Mucosa of rectum (tissue), 2 donors: ENCODE results near the gene STX18.

ENCODE experiments used
- H3K27ac ChIP-seq, 2 donors: one replicate each; pipeline ENCODE4 v1.7.0; 2013; ENCODE audit warnings: inconsistent platforms in 2 of 2, low read depth in 2 of 2, low read length in 2 of 2
- H3K27me3 ChIP-seq, 2 donors: one replicate each; pipeline ENCODE4 v1.7.0; 2013; ENCODE audit warnings: low read length in 2 of 2; ENCODE audit not compliant: control insufficient read depth in 2 of 2, insufficient read depth in 2 of 2
- H3K36me3 ChIP-seq, 2 donors: one replicate each; pipeline ENCODE4 v1.7.0; 2013; ENCODE audit warnings: low read length in 2 of 2; ENCODE audit not compliant: control insufficient read depth in 2 of 2, insufficient read depth in 2 of 2
- H3K4me1 ChIP-seq, 2 donors: one replicate each; pipeline ENCODE4 v1.7.0; 2013; ENCODE audit warnings: low read length in 2 of 2, mild to moderate bottlenecking in 1 of 2; ENCODE audit not compliant: control insufficient read depth in 2 of 2, insufficient read depth in 2 of 2
- H3K4me3 ChIP-seq, 2 donors: one replicate each; pipeline ENCODE4 v1.7.0; 2013; ENCODE audit warnings: low read length in 2 of 2
- H3K9ac ChIP-seq, 2 donors: one replicate each; pipeline ENCODE4 v1.7.0; 2013; ENCODE audit warnings: low read length in 2 of 2, low read depth in 1 of 2, mild to moderate bottlenecking in 1 of 2
- H3K9me3 ChIP-seq, 2 donors: one replicate each; pipeline ENCODE4 v1.7.0; 2013; ENCODE audit warnings: low read length in 2 of 2; ENCODE audit not compliant: control insufficient read depth in 2 of 2
- donor health status: healthy.
- donor health status: Normal muscosa, but diverticular disease.

The STX18 gene

DNA sequence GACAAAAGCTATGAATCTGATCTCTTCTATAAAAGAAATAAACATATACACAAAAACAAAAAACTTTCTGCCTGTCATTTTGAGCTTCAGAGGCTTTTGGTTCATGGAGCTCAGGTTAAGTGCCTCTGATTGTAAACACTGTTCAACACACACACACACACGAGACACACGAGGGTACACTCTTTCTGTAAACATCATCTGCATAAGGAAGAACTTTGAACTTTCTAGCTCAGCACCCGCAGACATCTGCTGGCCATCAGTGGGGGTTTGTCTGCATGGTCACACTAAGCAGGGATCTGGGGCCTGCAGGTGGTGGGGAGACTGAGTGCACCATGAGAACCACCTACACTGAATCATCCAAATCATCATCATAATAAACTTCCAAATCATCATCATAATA, 54.9 kb downstream of the STX18 start:
- no peaks in the 10 kb centered on the region for H3K27me3 ChIP-seq
- no peak overlapping the region for H3K27ac ChIP-seq
- no peak overlapping the region for H3K9ac ChIP-seq
- no peaks in the 10 kb centered on the region for H3K4me1 ChIP-seq
- no peaks in the 10 kb centered on the region for H3K36me3 ChIP-seq
- no peaks in the 10 kb centered on the region for H3K9me3 ChIP-seq
- H3K4me3 ChIP-seq: no peak overlapping the region

DNA sequence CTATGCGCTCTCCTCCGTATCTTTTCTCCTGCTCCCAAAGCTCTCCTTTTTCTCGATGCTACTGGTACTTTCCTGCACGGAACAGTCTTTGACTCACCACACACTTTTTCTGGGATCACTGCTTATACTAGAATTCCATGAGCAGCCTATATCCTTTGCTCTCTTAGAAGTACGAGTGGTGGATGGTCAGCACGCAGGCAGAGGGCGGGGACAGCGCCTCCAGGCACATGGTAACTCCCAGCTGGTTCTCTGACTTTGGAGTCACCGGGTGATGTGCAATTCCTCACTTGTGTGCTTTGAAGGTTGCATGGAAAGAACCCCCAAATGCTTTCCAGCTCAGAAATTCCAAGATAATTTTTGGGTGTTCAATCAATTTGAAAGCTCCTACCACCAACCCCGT, 56.0 kb downstream of the STX18 start:
- Histone ChIP-seq H3K27ac (no peak overlapping the region), H3K27me3 (no peaks in the 10 kb centered on the region), H3K4me1 (no peaks in the 10 kb centered on the region), H3K9ac (no peak overlapping the region), H3K36me3 (no peaks in the 10 kb centered on the region), H3K9me3 (no peaks in the 10 kb centered on the region), H3K4me3 (no peak overlapping the region)

DNA sequence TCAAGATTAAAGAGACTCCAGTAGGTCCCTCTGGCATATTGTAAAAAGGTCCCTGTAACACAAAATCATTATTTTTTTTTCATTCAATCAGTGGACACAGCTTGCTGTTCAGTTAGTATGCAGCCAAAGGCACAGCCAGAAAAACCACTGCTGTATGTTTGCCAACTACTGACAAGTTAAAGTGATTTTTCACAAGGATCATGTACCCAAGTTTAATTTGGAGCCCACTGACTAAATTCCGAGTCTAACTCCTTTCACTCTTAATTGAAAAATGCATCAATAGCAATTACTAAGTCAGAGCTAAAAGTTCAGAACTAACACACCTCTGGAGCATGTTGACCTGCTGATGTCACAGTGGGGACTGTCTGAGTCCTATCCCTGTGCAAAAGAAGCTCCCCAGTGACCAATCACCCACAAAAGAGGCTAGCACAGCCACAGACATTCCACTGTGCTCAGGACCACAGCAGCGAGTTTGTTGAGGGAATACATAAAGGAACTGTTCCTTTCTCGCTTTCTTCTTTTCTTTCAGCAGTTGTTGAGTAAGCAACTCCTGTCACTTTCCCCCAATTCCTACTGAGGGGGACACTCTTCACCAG, 60.4 kb downstream of the STX18 start:
- Histone ChIP-seq H3K27ac (no peak overlapping the region), H3K4me1 (peaks cover 0 to 6% of the 10 kb centered on the region in 2 donors), H3K36me3 (no peaks in the 10 kb centered on the region), H3K4me3 (no peak overlapping the region), H3K27me3 (no peaks in the 10 kb centered on the region), H3K9me3 (no peaks in the 10 kb centered on the region), H3K9ac (no peak overlapping the region)

DNA sequence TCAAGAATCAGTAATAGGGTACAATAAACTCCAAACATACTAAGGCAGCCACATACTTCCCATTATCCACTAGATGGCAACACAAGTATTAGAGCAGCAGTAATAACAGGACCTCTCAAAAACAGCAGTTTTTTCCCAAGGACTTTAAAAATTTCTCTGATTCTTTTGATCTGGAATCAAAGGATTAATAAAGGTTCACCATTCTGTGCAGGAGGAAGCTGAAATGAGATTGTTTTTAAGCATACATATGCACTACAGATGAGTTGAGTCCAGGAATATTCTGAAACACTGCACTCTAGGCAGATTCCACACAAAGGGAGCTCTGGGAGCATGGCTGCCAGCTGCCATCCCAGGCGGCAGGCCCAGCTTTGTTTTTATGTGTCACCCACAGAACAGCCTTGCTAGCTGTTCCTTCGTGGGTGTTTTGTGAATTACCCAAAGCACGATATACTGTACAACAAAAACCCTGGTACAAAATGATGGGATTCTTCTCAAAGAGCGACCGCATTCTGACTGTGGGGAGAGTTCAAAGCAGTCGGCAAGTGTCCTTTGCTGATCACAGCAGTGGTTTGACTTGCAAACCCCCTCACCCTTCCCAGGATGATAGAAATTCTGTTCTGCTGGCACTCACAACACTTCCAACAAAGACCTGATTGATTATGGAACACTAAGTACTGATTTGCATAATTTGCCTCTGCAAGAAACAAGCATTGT, 61.0 kb downstream of the STX18 start:
- Histone ChIP-seq H3K27ac (no peak overlapping the region), H3K36me3 (no peaks in the 10 kb centered on the region), H3K4me3 (no peak overlapping the region), H3K9me3 (no peaks in the 10 kb centered on the region), H3K27me3 (no peaks in the 10 kb centered on the region), H3K9ac (no peak overlapping the region), H3K4me1 (peaks cover 0 to 6% of the 10 kb centered on the region in 2 donors)

DNA sequence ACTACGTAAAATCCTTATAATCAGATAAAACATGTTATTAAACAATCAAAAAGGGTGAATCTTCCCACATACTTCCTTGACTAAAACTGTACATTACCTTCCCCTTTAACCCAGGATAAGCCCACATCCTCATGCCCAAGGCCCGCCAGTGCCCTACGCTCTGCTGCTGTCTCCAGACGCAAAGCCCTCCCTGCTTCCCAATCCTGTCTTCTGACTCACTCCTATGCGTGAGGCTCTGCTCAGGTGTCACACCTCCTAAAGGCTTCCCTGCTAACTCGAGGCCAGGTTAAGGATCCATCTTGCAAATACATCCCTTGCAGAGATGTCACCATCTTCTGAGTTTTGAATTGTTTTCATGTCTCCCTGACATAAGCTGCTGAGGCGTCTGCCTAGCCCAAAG, 61.6 kb downstream of the STX18 start:
- Histone ChIP-seq H3K27ac (no peak overlapping the region), H3K4me3 (no peak overlapping the region), H3K4me1 (peaks cover 0 to 6% of the 10 kb centered on the region in 2 donors)

DNA sequence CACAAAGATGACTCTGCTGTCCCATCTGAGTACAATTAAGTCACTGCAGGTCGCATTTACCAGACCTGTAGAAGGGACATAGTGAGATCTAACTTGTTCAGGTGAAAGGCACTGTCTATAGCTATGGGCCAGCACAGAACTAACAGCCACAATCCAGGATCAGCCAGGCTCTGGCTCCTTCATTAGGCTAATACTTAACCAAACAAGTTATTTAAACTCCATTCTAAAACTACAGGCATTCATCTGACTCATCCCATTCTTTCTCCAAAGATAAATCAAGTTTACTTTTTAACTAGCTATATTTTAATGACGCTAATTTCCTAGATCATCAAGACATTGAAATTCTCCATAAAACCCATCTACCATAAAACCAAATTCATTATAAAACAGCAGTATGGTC, 62.5 kb downstream of the STX18 start:
- no peak overlapping the region for H3K27ac ChIP-seq
- peaks cover 0 to 6% of the 10 kb centered on the region in 2 donors for H3K4me1 ChIP-seq
- H3K36me3 ChIP-seq: no peaks in the 10 kb centered on the region
- H3K9me3 ChIP-seq: no peaks in the 10 kb centered on the region
- H3K9ac ChIP-seq: no peak overlapping the region
- no peak overlapping the region for H3K4me3 ChIP-seq
- H3K27me3 ChIP-seq: no peaks in the 10 kb centered on the region

More for the DNA sequence above, 61.6 kb downstream of the STX18 start:
- Histone ChIP-seq H3K9ac (no peak overlapping the region), H3K27me3 (no peaks in the 10 kb centered on the region), H3K36me3 (no peaks in the 10 kb centered on the region), H3K9me3 (no peaks in the 10 kb centered on the region)

DNA sequence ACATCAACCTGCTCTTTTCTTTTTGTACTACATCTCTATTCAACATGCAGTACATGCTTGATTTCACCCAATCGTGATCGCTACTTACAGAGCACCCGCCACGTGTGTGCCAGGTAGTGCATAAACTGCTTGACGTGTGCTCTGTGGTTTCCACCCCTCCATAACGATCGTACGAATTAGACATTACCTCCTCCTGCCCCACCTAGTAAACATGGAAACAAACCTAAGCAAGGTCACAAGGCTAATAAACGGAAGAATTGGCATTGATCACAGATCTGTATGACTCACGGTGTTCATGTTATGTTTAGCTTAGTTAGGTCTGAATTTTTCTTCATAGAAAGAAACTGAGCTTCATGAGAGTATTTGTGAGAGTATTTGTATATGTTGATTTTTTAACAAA, 64.1 kb downstream of the STX18 start:
- H3K27me3 ChIP-seq: no peaks in the 10 kb centered on the region
- no peak overlapping the region for H3K27ac ChIP-seq
- no peaks in the 10 kb centered on the region for H3K36me3 ChIP-seq
- no peak overlapping the region for H3K4me3 ChIP-seq
- peaks cover 5 to 8% of the 10 kb centered on the region in 2 donors for H3K4me1 ChIP-seq
- H3K9me3 ChIP-seq: no peaks in the 10 kb centered on the region
- no peak overlapping the region for H3K9ac ChIP-seq

DNA sequence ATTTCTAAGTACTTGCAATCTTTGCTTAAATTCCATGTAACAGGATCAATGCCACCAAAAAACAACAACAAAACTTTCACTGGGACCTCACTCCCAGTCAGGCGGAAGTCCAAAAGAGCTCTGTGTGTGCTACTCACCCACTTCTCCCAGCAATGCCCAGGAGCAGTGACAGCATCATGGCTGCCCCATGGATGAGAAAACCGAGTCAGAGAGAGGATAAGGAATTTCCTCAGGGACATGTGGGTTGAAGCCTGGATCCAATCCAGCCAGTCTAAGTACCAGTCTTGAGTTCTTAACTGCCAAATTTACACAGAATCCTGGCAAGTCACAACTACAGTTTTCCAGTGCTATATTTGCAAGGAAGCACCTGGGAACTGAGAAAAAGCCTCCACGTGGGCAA, 64.5 kb downstream of the STX18 start:
- Histone ChIP-seq H3K4me1 (peaks cover 5 to 8% of the 10 kb centered on the region in 2 donors), H3K9ac (no peak overlapping the region), H3K27me3 (no peaks in the 10 kb centered on the region), H3K9me3 (no peaks in the 10 kb centered on the region), H3K27ac (no peak overlapping the region), H3K36me3 (no peaks in the 10 kb centered on the region), H3K4me3 (no peak overlapping the region)

DNA sequence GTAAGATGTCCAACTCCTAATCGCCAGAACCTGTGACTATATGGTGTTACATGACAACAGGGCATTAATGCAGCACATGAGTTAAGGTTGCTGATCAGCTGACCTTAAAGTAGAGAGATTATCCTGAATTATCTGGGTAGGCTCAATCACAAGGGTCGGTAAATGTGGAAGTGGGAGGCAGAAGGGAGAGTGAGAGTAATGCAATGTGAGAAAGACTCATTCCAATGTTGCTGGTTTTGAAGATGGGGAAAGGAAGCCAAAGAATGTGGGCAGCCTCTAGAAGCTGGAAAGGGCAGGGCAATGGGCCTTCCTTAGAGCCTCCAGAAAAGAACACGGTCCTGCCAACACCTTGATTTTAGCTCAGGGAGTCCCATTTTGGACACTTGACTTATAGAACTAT, 67.4 kb downstream of the STX18 start:
- H3K36me3 ChIP-seq: peaks cover 12 to 13% of the 10 kb centered on the region in 2 donors
- H3K4me3 ChIP-seq: no peak overlapping the region
- H3K27me3 ChIP-seq: no peaks in the 10 kb centered on the region

DNA sequence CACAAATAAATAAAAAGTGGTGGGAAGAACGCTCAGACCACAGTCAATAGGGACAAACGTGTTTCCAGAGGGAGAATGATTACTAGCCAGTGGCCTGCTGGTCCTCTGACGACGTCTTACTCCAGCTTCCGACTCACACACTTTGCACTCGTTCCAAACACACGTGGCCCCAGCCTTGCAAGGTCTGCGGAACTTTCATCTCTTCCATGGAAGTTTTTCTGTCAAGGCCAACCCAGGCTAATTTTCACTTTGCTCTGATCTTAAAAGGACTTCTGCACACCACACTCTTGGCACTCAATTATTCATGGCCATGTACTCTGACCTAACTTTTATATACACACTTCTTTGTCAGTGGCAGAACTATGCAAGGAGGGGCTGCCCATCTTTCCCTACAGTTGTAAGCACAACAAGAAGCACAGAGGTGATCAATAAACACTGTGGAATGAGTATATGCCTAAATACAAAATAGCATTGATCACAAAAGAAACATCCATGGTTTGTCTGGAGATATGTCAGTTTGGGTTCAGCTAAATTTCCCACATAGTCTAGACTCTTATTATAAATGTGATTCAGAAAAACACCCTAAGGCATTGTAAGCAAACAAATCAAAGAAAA, 69.4 kb downstream of the STX18 start:
- Histone ChIP-seq H3K27ac (no peak overlapping the region), H3K9ac (no peak overlapping the region), H3K4me3 (no peak overlapping the region), H3K36me3 (peaks cover 21 to 30% of the 10 kb centered on the region in 2 donors), H3K4me1 (peaks cover 3 to 5% of the 10 kb centered on the region in 2 donors), H3K9me3 (no peaks in the 10 kb centered on the region), H3K27me3 (no peaks in the 10 kb centered on the region)

More for the DNA sequence above, 67.4 kb downstream of the STX18 start:
- no peak overlapping the region for H3K9ac ChIP-seq
- H3K9me3 ChIP-seq: no peaks in the 10 kb centered on the region
- no peak overlapping the region for H3K27ac ChIP-seq
- peaks cover 5 to 8% of the 10 kb centered on the region in 2 donors for H3K4me1 ChIP-seq
